GM04504 (cell line): ENCODE measurements around the gene METTL1.

Source experiments
- DNase-seq: peaks from one replicate; pipeline ENCODE4 v3.0.0-alpha.2; 2012; ENCODE audit warnings: low read depth

Gene METTL1

DNA sequence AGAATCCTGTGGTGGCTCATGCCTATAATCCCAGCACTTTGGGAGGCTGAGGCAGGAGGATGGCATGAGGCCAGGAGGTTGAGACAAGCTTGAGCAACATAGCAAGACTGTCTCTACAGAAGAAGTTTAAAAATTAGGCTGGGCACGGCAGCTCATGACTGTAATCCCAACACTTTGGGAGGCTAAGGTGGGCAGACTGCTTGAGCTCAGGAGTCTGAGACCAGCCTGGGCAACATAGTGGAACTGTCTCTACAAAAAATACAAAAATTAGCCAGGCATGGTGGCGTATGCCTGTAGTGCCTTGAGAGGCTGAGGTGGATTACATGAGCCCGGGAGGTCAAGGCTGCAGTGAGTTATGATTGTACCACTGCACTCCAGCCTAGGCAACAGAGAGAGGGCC is 4.0 kb downstream of the METTL1 start:
- no peak for DNase-seq

DNA sequence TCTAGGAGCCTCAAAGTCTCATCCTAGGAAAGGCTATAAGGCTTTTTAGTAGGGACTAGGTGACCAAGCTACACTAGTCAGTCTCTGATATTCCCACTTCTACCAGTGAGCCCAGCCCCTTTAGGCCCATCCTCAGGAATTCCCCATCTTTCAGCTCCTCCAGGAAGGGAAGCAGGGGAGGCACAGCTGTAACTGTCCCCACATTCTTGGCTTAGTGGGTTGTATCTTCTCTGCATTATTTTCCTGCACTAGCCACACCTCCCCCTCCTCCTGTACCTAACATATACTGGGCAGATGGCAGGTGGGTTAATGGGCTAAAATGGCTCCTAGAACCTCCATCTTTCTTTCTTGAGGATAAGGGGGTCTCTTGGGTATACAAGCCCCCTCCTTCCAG is 4.6 kb downstream of the METTL1 start:
- no peak for DNase-seq

DNA sequence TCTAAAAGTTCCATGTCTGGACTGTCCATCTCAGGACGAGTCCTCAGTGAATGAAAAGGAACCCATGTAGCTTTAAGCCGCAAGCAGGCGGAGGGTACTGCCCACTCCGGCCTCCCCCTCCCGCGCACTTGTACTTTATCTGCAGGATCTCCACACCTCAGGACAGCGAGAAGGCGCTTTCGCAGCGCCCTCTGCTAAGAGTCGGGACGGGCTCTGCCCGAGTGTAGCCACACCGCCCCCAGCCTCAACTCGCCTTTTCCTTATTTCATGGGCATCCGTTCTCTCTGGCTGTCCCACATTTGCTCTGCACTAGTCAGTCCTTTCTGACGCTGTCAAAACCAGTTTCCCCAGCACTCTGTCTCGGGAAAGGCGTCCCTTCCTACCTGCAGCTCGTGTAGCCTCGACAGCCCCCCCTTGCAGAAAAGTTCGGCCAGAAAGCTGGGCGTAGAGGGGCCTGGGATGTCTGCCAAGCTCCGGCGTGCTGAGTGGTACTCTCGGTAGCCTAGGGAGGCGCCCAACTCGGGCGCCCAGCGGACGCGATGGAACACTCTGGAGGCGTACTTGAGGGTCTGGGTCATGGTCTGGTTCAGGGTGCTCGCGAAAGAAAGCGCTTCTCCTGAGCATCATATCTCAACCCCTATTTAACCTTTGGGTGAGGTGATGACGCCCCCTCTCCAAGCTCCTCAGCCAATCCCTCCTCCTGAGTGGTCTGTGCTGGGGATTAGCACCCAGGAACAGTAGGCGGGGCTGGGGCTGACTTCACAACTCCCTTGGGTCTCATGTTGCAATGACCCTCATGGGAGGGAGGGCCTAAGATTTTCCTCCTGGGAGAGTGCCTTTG is 5.2 kb downstream of the METTL1 start, which contains the start of gene CYP27B1:
TSS of gene CYP27B1 (minus strand) at position 615 of the 841 bp plus-strand sequence. CDS start at position 578, 37 bp downstream.
- DNase-seq, result no peak

DNA sequence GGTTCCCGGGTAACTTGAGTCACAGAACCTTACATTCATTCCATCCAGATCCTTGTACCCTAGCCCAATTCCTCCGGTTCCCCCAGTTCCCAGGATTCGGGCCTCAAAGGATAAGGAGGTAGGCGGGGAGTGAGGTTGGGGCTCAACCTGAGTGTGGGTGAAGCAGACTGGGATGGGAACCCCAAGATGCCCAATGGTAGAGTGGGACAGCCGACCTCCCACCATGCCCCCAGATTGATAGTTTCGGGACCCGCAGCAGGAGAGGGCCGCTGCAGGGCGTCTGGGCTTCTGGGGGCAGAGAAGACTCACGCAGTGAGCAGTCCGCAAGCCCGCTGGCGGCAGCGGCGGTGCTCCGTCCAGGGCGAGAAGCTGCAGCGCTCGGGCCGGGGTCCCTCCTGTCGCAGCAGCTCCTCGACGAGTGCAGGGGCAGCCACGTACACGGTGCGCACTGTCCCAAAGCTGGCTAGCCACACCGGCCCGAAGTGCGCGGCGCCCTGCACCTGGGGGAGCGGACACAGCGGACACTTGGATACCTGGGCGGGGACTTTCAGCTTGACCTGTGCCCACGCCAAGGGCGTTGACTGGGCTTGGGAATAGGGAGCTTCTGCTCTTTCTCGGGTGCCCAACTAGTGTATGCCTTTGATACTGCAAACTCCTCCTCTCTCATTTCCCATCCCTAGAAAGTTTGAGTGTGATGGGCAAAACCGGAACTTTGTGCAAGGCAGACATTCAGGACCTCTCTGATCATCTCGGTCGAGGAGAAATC is 6.0 kb downstream of the METTL1 start:
- DNase-seq, result no peak

DNA sequence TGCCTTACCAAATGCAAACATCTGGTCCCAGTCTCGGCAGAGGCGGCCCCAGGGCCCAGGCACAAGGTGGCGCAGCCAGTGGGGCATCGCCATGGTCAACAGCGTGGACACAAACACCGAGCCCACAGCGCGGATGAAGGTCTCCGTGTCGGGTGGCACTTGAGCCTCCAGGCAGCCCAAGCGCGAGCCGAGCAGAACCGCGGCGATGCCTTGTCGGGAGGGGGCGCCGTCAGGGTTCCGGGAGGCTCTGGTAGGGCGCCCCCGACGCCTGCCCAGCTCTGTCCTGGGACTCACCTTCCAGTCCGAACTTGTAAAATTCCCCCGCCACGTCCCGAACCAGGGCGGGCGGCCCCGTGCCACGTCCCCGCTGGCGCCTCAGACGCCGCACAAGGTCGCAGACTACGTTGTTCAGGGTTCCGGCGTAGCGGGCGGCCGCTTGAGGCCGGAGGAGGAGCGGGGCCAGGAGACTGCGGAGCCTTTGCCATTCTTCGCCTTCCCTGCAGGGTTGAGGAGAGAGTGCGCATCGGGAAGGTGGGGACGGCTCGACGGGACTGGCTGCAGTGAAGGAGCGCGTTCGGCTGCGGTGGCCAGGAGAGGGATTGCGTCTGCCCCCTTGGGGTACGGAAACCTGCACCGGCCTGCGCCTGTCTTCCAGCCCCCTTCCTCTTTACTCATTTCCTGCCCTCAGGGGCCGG is 6.8 kb downstream of the METTL1 start:
- DNase-seq, result no peak

DNA sequence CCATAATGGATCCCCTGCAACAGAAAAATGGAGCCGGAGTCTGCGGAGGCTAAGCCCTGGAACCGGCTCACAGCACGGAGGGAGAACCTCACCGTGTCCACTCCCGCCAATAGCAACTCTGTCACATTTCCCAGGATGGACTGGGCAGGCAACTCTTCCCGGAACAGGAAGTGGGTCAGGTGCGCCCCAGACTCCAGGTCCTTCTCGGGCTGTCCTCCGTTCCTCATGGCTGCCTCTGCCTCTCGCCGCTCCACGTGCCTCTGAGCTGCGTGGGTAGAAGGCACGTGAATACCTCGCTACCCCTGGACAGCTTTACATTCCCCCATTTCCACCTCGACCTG is 7.3 kb downstream of the METTL1 start:
- DNase-seq, result no peak

DNA sequence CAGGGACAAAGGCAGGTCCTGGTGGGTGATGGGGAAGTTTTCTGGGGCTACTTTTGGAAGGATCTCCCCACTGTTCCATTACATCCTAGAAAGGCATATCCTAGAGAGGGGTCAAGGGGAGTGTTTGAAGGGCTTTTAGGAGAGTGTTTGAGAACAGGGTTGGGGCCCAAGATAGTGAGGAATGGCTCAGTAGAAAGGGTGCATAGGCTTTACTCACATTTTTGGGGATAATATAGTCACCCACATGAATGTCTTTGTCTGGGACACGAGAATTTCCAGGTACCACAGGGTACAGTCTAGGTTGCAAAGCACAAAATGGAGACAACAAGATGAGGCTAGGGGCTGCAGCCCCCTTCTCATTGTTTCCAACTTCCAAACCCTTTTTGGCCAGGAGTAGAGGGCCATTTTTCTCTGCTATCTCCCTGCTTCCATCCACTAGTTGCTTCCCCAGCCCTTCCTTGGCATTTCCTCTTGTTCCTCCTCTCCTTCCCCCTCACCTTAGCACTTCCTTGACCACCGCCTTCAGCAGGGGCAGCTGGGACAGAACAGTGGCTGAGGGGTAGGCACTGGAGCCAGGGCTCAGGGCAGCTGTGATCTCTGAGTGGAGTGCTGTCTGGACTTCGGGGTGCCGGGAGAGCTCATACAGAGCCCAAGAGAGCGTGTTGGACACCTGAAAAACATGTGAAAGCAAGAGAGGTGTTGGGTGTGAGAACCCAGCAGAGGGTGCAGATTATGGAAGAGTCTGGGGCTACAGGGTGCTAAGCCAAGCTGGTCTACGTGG is 7.8 kb downstream of the METTL1 start:
- no peak for DNase-seq

DNA sequence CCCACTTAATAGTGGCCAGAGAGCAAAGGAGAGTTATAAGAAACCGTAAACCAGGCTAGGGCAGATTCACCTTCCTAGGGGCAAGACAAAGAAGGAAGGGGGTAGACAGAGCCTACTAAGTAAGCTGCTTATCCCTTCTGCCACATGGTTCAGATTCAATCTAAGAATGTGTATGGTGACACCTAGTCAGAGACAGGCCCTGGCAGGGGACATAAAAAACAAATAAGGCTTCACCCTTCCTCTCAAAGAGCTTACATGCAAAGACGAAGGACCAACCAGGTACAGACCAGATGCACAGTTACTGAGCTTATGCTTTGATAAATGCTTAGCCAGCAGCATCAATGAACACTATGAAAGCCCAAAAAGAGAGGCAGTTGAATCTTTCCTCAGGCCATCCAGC is 9.4 kb downstream of the METTL1 start:
- DNase-seq, result no peak

DNA sequence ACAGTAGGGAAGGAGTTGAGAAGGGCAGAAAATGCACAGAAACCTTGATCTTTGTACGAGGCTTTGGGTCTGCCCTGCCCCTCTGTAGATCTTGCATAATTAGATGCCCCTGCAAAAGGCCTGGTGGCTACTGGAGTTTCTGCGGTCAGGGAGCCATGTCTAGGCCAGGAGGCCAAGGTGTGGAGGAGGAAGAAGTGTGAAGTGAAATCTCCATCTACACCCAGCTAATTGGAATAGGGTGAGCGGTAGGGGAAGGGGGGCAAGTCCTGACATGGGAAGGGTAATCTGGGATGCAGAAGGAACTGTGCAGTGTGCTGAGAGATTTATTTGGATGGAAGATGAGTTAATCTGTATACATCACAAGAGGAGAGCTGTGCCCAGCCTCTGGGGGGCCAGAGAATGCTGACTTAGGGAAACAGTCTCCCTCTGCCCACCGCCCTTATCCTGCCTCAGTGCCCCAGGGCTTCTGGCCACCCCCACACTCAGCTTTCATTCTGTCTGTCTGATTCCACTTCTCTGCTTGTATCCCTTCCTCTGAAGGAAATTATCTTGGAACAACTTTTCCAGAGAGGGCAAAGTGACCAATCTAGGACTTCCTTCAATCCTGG is 10.4 kb downstream of the METTL1 start:
- DNase-seq, result no peak

DNA sequence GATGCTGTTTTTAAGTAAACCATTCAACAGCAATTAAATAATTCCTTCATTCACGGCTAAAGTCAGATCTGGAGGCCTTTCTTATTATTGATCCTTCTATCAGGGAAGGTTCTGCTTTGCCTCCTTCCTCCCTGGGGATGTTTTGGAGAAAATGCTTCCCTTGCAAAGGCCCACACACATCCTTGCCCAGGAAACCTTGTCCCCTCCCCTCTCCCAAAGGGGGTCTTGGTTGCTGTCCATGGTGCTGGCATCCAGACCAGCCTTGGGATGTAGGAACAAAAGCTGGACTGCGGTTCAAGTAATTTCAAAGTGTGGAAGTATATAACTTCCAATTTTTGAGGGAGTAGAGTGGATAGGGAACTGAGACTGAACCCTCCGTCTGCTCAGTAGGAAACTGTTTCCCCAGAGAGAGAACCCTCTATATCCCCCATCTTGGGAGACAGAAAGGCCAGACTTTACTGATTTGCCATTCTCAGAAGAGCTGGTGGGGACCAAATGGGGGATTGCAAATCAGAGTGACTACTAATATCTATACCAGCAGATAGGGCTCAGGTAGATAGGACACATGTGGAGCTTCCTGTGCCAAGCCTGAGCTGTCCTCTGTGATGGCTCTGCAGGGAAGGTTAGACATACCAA is 11.4 kb downstream of the METTL1 start:
- no peak for DNase-seq

DNA sequence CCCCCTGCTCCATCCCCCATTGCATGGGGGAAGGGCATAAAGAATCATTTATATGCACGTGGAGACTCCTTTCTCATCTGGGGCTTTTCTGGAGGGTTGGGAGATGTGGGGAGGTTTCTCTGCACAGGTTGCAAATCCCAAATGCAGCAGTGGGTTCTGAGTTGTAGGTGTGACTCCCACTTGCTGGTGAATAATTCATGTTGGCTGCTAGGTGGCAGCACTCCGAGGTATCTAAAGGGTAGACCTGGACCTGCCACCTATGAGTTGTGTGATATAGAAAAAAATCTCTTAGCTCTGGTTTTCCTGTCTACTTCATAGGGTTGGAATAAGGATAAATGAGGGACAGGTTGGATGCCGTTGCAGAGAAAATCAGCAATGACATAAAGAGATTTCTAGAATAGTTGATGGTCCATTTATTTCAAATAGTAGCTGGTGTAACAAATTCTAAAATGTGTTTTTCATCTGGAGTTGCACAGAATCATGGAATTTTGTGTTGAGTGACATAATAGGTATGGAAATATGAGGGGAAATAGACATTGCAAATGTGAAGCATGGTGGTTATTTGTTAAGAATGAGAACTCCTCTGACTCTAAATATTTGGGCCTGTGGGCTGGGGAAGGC is 12.4 kb downstream of the METTL1 start:
- no peak for DNase-seq

DNA sequence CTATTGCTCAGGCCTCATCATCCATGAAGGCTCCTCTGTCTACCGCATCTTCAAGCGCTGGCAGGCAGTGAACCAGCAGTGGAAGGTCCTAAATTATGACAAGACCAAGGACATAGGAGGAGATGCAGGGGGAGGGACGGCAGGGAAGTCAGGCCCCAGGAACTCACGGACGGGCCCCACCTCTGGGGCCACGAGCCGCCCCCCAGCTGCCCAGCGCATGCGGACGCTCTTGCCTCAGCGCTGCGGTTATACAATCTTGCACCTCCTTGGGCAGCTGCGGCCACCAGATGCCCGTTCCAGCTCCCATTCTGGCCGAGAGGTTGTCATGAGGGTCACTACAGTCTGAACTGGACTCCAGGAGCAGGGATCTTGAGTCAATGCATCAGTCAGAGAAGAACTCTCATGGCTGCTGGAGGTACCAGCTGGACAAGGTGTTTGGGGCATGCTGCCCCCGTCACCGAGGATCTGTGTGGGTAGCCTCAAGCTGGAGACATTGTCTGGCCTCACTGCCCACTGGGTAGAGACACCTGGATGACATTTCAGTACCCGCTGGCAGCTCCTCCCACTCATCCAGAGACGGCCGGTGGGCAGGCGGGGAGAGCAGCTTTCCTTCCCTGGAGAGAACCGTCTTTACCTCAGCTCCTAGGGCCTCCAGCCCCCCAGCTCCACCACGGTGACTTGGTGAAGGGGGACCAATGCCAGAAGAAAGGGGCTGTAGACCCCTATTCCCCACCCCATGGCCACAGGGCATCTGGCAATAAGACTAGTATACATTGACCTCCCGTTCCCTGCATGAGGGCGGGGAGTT is 13.1 kb downstream of the METTL1 start:
- no peak for DNase-seq

DNA sequence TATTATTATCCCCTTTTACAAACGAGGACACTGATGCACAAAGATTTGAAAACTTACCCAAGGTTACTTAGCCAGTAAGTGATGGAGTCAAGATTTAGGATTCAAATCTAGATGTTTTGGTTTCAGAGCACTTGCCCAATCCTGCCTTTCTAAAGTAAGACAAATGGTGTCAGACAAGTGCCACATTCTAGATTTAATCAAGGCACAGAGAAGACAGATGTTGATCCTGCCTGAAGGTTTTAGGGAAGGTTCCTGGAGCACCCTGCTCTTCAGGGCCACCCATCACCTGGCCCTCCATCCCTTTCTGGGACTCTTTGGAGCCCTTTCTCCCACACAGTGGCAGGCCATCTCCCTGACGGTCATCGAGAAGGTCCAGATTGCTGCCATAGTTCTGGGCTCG is 14.1 kb downstream of the METTL1 start:
- DNase-seq, result no peak

DNA sequence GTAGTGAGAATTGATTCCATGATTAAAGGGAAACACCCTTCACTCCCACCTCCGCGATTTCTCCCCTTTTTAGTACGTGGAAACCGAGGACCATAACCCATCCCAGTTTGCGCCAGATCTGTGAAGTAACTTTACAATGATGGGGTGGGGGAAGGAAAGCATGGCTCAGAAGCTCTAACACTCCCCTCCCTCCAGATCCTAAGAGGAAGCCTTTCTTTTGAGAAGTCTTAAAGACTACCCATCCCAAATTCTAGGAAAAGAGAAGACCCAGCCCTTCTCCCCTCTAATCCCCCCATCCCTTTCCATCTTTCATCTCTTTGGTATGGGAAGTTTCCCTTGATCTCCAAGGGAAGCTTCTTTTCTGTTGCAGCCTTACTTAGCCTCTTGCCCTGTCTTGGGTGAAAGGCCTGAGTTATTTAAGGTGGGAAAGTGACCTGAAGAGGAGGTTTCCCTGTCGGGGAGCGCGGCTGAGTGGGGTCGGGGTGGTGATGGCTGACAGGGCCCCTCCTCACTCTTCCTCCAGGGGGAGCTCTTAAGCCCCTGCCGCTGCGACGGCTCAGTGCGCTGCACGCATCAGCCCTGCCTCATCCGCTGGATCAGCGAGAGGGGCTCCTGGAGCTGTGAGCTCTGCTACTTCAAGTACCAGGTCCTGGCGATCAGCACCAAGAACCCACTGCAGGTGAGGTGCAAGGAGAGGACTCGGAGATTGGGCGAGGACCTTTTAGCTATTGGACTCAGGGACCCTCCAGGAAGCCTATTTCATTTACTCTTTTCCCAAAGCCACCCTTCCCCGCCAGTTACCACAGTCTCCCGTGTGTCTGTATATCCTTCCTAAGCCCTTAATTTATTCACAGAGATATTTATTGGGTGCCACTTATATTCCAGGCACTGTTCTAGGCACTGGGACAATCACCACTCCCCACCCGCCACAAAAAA is 15.2 kb downstream of the METTL1 start:
- DNase-seq, result no peak

DNA sequence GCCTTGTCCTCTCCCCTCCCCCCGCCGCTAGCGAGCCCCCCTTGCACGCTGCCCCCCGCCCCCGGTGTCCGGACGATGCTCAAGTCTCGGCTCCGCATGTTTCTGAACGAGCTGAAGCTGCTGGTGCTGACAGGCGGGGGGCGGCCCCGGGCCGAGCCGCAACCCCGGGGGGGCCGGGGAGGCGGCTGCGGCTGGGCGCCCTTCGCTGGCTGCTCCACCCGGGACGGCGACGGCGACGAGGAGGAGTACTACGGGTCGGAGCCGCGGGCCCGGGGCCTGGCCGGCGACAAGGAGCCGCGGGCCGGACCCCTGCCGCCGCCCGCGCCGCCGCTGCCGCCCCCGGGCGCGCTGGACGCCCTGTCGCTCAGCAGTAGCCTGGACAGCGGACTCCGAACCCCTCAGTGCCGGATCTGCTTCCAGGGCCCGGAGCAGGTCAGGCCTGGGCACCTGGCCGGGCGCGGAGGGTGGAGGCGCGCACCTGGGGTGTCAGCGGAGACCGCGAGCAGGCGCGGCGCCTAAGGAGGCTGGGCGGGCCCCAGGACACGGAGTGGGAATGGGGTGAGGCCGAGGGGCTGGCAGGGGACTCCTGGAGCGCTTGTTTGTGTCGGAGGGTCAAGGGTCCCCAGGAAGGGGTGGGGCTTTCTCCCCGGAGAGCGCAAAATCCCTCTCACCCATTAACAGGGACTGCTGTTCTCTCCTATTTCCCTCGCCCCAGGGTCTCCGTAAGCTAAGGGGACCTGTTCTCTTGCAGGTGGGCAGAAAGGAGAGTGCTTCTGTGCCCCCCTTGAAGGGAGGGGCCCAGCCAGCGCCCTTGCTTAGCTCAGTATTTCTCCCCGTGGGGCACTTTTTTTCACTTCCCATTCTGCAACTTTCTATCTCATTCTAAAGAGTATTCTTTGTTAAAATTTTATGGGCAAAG is 16.2 kb downstream of the METTL1 start:
- no peak for DNase-seq

DNA sequence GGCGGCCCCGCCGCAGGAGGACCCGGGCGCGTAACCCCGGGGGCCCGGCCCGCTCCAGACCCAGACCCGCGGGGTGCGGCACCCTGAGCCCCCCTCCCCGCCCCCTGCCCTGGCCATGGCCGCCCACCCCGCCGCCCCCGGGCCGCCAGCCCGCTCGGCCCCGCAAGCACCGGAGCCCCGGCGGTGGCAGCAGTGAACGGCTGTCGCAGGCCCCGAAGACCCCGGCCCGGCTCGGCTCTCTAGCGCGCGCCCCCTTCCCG is 16.8 kb downstream of the METTL1 start:
- DNase-seq, result no peak

DNA sequence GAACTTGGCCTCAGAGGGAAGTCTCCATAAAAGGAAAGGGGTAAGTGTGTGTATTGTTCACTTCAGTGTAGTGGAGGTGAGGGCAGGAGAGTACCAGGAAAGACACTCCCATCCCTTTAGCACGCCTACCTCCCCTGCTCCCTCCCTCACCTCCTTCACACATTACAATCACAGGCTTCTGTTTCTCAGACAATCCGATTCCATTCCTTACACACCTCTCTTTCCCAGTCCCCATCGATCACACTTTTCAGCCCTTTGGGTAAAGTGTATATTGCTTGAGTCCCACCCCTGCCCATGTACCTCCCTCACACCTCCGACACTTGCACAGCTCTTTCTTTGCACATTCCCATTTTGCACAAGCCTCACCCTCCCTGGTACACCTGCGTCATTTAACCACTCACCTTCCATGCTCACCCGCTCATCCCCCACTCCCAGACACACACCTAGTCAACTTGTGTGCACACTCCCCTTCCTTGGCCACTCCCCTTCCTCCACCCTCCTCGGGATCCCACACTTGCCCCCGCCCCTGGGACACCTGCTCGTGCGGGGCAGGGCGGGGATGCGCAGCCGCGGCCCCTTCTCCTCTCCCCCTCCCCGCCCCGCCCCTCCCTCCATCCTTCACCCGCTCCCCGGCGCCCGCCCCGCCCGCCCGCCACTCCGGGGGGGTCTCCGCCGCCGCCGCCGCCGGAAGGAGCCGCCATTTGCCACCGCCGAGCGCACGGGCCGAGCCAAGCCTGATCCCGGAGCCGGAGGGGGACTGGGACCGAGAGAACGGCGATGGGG is 17.3 kb downstream of the METTL1 start, which contains the start of gene MARCHF9:
TSS of gene MARCHF9 (plus strand) at position 693 of the 783 bp plus-strand sequence. CDS start 426 bp downstream, outside the sequence.
- DNase-seq, result no peak
